HFF-Myc (cell line): ENCODE data around the gene CADM3.

Experiments
- DNase-seq: peaks from one replicate; pipeline ENCODE4 v3.0.0-alpha.2; 2011; ENCODE audit warnings: low read depth; ENCODE audit errors: extremely low read depth
- H3K4me3 ChIP-seq: replicated peaks from 2 replicates; pipeline ENCODE4 v1.5.1; 2011; ENCODE audit warnings: low read depth, mild to moderate bottlenecking, control low read depth, low read length
- CTCF ChIP-seq: IDR thresholded peaks from 2 replicates; pipeline ENCODE4 v1.5.1; 2012; ENCODE audit warnings: mild to moderate bottlenecking, low read depth, low read length, control low read depth; ENCODE audit errors: missing control alignments

Gene CADM3

GRCh38 chr1:159171254-159171687, at the start of gene CADM3:
CADM3 (plus strand) TSS chr1:159171615; CDS start chr1:159171766, 151 bp downstream.
- no peak for TF ChIP-seq CTCF
- DNase-seq, result no peak
- H3K4me3 ChIP-seq, result no peak within 1 kb of the TSS

GRCh38 chr1:159122005-159122621, 49.3 kb upstream of the CADM3 start:
- no peak overlapping the region for H3K4me3 ChIP-seq
- peak; percentile 45 for DNase-seq
- TF ChIP-seq CTCF, result no peak

GRCh38 chr1:159123587-159123986, 47.8 kb upstream of the CADM3 start:
- no peak overlapping the region for H3K4me3 ChIP-seq
- no peak for DNase-seq
- TF ChIP-seq CTCF, result no peak

GRCh38 chr1:159132271-159132881, 39.0 kb upstream of the CADM3 start:
- peak; percentile 85 for TF ChIP-seq CTCF
- no peak overlapping the region for H3K4me3 ChIP-seq
- peak; percentile 20 for DNase-seq

- DNase-seq, result no peak
- no peak overlapping the region for H3K4me3 ChIP-seq
- TF ChIP-seq CTCF, result no peak
Measured at GRCh38 chr1:159140474-159140873, 30.9 kb upstream of the CADM3 start.

- DNase-seq, result no peak
- no peak for TF ChIP-seq CTCF
- no peak overlapping the region for H3K4me3 ChIP-seq
Measured at GRCh38 chr1:159141584-159142390, 29.6 kb upstream of the CADM3 start.
